ENCODE results near the gene COX5A.
"Not testable (repeated sequence)": the region's sequence is repeated elsewhere in the genome, so short reads cannot be mapped to it uniquely, and the experiment has no call there.

COX5A gene

GRCh38 chr15:74935193-74935592, 2.7 kb downstream of the COX5A start:
- peak; percentile 41 for DNase-seq (ENCODE audit: low read depth)
- peak; percentile 12 for TF ChIP-seq CTCF (IDR thresholded peaks at IDR 0.05; ENCODE audit: low read depth, low read length)
- H3K4me3 ChIP-seq (ENCODE audit: low read depth, low read length), result peak overlapping the region; percentile 17

DNA sequence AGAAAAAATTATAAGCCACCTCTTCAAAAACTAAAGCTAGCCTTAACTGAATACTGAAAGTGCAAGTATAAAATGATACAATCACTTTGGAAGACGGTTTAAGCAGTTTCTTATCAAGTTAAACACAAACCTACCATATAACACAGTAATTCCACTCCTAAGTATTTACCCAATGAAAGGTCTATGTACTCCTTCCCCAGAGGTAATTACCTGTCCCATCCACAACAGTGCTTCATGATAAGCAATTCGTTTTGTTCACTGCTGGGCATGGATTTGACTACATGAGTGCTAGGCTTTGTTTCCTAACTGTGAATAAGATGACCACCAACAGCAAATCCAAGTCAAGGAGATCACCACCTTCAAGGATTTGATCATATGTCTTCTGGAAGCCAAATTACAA, 4.3 kb downstream of the COX5A start:
- H3K4me3 ChIP-seq (ENCODE audit: low read depth, low read length), result no peak overlapping the region
- DNase-seq (ENCODE audit: low read depth), result no peak
- no peak for TF ChIP-seq POLR2A (IDR thresholded peaks at IDR 0.05; ENCODE audit: extremely low read depth, insufficient read length)
- no peak for TF ChIP-seq MYC (IDR thresholded peaks at IDR 0.05; ENCODE audit: low read depth, low read length)
- TF ChIP-seq CTCF (IDR thresholded peaks at IDR 0.05; ENCODE audit: low read depth, low read length), result no peak
- TF ChIP-seq, protein P1, sequence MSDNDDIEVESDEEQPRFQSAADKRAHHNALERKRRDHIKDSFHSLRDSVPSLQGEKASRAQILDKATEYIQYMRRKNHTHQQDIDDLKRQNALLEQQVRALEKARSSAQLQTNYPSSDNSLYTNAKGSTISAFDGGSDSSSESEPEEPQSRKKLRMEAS (IDR thresholded peaks at IDR 0.05; ENCODE audit: low read depth, low read length), result no peak

GRCh38 chr15:74928771-74929198, 9.1 kb downstream of the COX5A start:
- no peak overlapping the region for H3K4me3 ChIP-seq (ENCODE audit: low read depth, low read length)
- TF ChIP-seq POLR2A (IDR thresholded peaks at IDR 0.05; ENCODE audit: extremely low read depth, insufficient read length) (no peak), MYC (IDR thresholded peaks at IDR 0.05; ENCODE audit: low read depth, low read length) (no peak), CTCF (IDR thresholded peaks at IDR 0.05; ENCODE audit: low read depth, low read length) (no peak)
- TF ChIP-seq, protein P1 (IDR thresholded peaks at IDR 0.05; ENCODE audit: low read depth, low read length), result no peak
- no peak for DNase-seq (ENCODE audit: low read depth)

DNA sequence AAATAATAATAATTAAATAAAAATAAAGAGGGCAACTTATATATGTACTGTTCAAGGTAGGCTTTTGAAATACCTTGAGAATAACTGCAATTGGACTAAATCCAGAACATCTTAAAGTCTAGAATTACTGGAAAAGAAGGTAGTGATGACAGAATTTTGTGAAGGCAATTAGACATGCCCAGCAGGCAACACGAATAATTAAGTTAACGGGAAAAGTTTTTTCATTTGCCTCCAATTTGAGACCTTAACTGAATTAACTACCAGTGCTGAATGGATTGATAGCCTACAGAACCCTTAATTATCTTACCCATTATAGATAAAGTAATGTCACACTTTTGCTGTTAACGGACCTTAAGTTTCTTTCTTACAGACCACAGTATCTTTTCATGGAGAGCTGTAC, 13.3 kb downstream of the COX5A start:
- no peak overlapping the region for H3K4me3 ChIP-seq (ENCODE audit: low read depth, low read length)
- DNase-seq (ENCODE audit: low read depth), result no peak
- no peak for TF ChIP-seq MYC (IDR thresholded peaks at IDR 0.05; ENCODE audit: low read depth, low read length)
- TF ChIP-seq, protein P1 (IDR thresholded peaks at IDR 0.05; ENCODE audit: low read depth, low read length), result no peak

GRCh38 chr15:74920456-74920855, 17.4 kb downstream of the COX5A start:
- H3K4me3 ChIP-seq (ENCODE audit: low read depth, low read length), result no peak overlapping the region
- DNase-seq (ENCODE audit: low read depth), result no peak
- no peak for TF ChIP-seq POLR2A (IDR thresholded peaks at IDR 0.05; ENCODE audit: extremely low read depth, insufficient read length)
- TF ChIP-seq, protein P1 (IDR thresholded peaks at IDR 0.05; ENCODE audit: low read depth, low read length), result no peak

DNA sequence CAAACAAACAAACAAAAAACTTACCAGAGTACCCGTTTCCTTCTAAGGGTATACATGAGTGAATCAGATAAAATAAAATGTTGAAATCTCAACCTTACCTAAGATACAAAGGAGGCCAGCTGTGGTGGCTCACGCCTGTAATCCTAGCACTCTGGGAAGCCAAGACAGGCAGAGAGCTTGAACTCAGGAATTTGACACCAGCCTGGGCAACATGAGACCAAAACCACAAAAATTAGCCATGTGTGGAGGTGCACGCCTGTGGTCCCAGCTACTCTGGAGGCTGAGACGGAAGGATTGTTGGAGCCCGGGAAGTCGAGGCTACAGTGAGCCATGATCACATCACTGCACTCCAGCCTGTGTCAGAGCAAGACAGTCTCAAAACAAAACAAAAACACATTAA, 20.2 kb downstream of the COX5A start:
- DNase-seq (ENCODE audit: low read depth), result no peak
- H3K4me3 ChIP-seq (ENCODE audit: low read depth, low read length), result no peak overlapping the region
- TF ChIP-seq POLR2A (IDR thresholded peaks at IDR 0.05; ENCODE audit: extremely low read depth, insufficient read length) (no peak), CTCF (IDR thresholded peaks at IDR 0.05; ENCODE audit: low read depth, low read length) (no peak), MYC (IDR thresholded peaks at IDR 0.05; ENCODE audit: low read depth, low read length) (no peak)
- TF ChIP-seq, protein P1 (IDR thresholded peaks at IDR 0.05; ENCODE audit: low read depth, low read length), result no peak

- DNase-seq (ENCODE audit: low read depth); H3K4me3 ChIP-seq (ENCODE audit: low read depth, low read length): not testable (repeated sequence)
These were observed 24.1 kb downstream of the COX5A start for GRCh38 chr15:74913799-74914198.

Data from NB4 (cell line).